ENCODE results near the gene PARD3B. TPM values are rescaled to one million over a fixed set of nuclear protein-coding genes. Genes with fewer than 3 reads are reported as not detected.

PARD3B gene
- total and polyA plus RNA-seq, 2 of the 4 experiments (the other 2 are of a cell fraction), result 3.3 to 15.6 TPM

DNA sequence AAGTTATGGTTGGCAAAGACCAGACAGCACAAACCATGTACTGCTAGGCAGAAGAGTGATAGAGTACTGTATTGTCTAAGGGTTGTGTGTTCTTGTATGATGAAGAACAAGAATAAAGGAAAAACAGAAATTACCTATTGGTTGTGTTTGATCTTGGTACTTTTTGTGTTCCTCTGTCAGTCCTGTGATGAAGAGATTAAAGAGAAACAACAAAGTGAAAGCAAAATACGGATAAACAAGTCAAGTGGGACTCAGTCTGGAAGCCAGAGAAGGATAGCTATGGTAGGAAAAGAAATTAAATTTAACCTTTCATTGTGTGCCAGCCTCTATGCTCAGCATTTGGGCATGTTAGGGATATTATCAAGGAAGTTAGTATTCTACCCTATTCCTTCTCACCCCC lies 413.1 kb downstream of the PARD3B start:
- H2AK5ac ChIP-seq (ENCODE audit: low read depth, low read length), result no peak overlapping the region
- no peak overlapping the region for H3K14ac ChIP-seq (replicated peaks; ENCODE audit: low read depth, low read length)
- BruUV-seq (replicated peaks), result no TSS peak
- no CpG with 5 or more reads among the region's 1 CpG for WGBS, 2 experiments (ENCODE audit: extremely low coverage in 2 of 2, insufficient read length in 1 of 2)
- POLR2A ChIA-PET (ENCODE audit: unreplicated experiment), result no interaction called here
- peaks cover 7% of the 10 kb centered on the region; the same call in 1 of the 2 replicates for H3K9me1 ChIP-seq (ENCODE audit: insufficient read depth, low read length)
- H3K4ac ChIP-seq (ENCODE audit: low read depth, low read length), result no peak overlapping the region
- TF ChIP-seq, protein P1, sequence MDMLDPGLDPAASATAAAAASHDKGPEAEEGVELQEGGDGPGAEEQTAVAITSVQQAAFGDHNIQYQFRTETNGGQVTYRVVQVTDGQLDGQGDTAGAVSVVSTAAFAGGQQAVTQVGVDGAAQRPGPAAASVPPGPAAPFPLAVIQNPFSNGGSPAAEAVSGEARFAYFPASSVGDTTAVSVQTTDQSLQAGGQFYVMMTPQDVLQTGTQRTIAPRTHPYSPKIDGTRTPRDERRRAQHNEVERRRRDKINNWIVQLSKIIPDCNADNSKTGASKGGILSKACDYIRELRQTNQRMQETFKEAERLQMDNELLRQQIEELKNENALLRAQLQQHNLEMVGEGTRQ (IDR thresholded peaks at IDR 0.05; ENCODE audit: low read depth, low read length), result no peak
- TF ChIP-seq RCOR1 (IDR thresholded peaks at IDR 0.05; ENCODE audit: insufficient replicate concordance, low read length) (no peak), CEBPB (IDR thresholded peaks at IDR 0.05; ENCODE audit: low read depth, low read length) (no peak), RFX5 (IDR thresholded peaks at IDR 0.05; ENCODE audit: low read depth, low read length) (no peak), MXI1 (IDR thresholded peaks at IDR 0.05; ENCODE audit: borderline replicate concordance, low read depth, low read length) (no peak), RAD21 (IDR thresholded peaks at IDR 0.05; ENCODE audit: low read length) (no peak), MAFK (IDR thresholded peaks at IDR 0.05; ENCODE audit: low read depth, low read length) (no peak), POLR2A (IDR thresholded peaks at IDR 0.05; ENCODE audit: low read depth, low read length) (no peak), MAZ (IDR thresholded peaks at IDR 0.05; ENCODE audit: borderline replicate concordance, low read depth, low read length) (no peak), CHD1 (IDR thresholded peaks at IDR 0.05; ENCODE audit: low read depth, low read length) (no peak), SMC3 (IDR thresholded peaks at IDR 0.05; ENCODE audit: low read depth, low read length) (no peak), FOS (IDR thresholded peaks at IDR 0.05; ENCODE audit: low read depth, low read length) (no peak), NFE2L2 (IDR thresholded peaks at IDR 0.05; ENCODE audit: low read depth, low read length) (no peak), BHLHE40 (IDR thresholded peaks at IDR 0.05; ENCODE audit: low read depth, low read length) (no peak)
- TF ChIP-seq, protein P2, sequence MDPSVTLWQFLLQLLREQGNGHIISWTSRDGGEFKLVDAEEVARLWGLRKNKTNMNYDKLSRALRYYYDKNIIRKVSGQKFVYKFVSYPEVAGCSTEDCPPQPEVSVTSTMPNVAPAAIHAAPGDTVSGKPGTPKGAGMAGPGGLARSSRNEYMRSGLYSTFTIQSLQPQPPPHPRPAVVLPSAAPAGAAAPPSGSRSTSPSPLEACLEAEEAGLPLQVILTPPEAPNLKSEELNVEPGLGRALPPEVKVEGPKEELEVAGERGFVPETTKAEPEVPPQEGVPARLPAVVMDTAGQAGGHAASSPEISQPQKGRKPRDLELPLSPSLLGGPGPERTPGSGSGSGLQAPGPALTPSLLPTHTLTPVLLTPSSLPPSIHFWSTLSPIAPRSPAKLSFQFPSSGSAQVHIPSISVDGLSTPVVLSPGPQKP (IDR thresholded peaks at IDR 0.05; ENCODE audit: borderline replicate concordance, low read depth, low read length), result no peak
- TF ChIP-seq, protein P3, sequence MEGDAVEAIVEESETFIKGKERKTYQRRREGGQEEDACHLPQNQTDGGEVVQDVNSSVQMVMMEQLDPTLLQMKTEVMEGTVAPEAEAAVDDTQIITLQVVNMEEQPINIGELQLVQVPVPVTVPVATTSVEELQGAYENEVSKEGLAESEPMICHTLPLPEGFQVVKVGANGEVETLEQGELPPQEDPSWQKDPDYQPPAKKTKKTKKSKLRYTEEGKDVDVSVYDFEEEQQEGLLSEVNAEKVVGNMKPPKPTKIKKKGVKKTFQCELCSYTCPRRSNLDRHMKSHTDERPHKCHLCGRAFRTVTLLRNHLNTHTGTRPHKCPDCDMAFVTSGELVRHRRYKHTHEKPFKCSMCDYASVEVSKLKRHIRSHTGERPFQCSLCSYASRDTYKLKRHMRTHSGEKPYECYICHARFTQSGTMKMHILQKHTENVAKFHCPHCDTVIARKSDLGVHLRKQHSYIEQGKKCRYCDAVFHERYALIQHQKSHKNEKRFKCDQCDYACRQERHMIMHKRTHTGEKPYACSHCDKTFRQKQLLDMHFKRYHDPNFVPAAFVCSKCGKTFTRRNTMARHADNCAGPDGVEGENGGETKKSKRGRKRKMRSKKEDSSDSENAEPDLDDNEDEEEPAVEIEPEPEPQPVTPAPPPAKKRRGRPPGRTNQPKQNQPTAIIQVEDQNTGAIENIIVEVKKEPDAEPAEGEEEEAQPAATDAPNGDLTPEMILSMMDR (conservative IDR thresholded peaks at IDR 0.05; ENCODE audit: low read depth, low read length), result no peak
- H3K56ac ChIP-seq (ENCODE audit: extremely low read depth, insufficient read depth, low read length), result no peak overlapping the region
- CTCF ChIA-PET, result no interaction called here
- DNase-seq (no peak), ATAC-seq (ENCODE audit: low read depth) (no peak)
- no peak overlapping the region for H3K18ac ChIP-seq (ENCODE audit: low read depth, low read length)
- dilution Hi-C loops (cut with HindIII; ENCODE audit: low sequenced_read_pairs, unreplicated experiment), result no loop called here
- H2AK9ac ChIP-seq (replicated peaks; ENCODE audit: low read depth, low read length, poor library complexity), result no peak overlapping the region
- H2BK20ac ChIP-seq (ENCODE audit: low read depth, low read length), result no peak overlapping the region
- H4K20me1 ChIP-seq (ENCODE audit: insufficient read depth, low read length), result 0 out of 2 replicates have a peak, but pooled peaks cover 4% of the 10 kb centered on the region
- H2BK5ac ChIP-seq (ENCODE audit: low read depth, low read length, poor library complexity, severe bottlenecking), result no peak overlapping the region
- H3K27me3 ChIP-seq (ENCODE audit: control insufficient read depth, insufficient read depth, low read length), result no peaks in the 10 kb centered on the region
- no peak overlapping the region for H3K9ac ChIP-seq (ENCODE audit: low read depth, low read length)
- no peak overlapping the region for H2BK120ac ChIP-seq (ENCODE audit: low read depth, low read length)
- H3K23ac ChIP-seq (ENCODE audit: low read depth, low read length), result no peak overlapping the region
- no peak overlapping the region for H3K27ac ChIP-seq (ENCODE audit: insufficient read depth, low read length)
- in situ Hi-C loops (cut with MboI; ENCODE audit: low sequenced_read_pairs), result no loop called here
- intact Hi-C loops (cut with micrococcal nuclease), result no loop called here
- H3K36me3 ChIP-seq (ENCODE audit: control insufficient read depth, insufficient read depth, low read length), result no peaks in the 10 kb centered on the region
- no peaks in the 10 kb centered on the region for H3K4me1 ChIP-seq (ENCODE audit: control insufficient read depth, insufficient read depth, low read length)
- H4K5ac ChIP-seq (ENCODE audit: low read depth, low read length), result no peak overlapping the region
- H3K79me1 ChIP-seq (ENCODE audit: low read depth in 1 of 2, low read length in 2 of 2), result peaks cover 2 to 6% of the 10 kb centered on the region in 2 experiments; a peak in 1 of 4 replicates
- H3K9me3 ChIP-seq (ENCODE audit: control insufficient read depth, insufficient read depth, low read length), result no peaks in the 10 kb centered on the region
- H4K8ac ChIP-seq (ENCODE audit: low read depth in 2 of 2, low read length in 2 of 2), result no peak overlapping the region
- no peak overlapping the region for H3K4me3 ChIP-seq (ENCODE audit: insufficient read depth, low read depth, low read length)
- no peak overlapping the region for H4K91ac ChIP-seq (ENCODE audit: insufficient read depth, low read depth, low read length)
- no peak overlapping the region for H2BK15ac ChIP-seq (ENCODE audit: low read depth, low read length)
- H3K4me2 ChIP-seq (ENCODE audit: low read depth, low read length), result peak overlapping the region; percentile 61; the same call in 1 of the 2 replicates
- H2AFZ ChIP-seq (replicated peaks; ENCODE audit: low read length, poor library complexity), result no peak overlapping the region
